Pancreas (tissue), 10 donors: ENCODE results near the gene DGKK. TPM values are rescaled to one million over a fixed set of nuclear protein-coding genes. Genes with fewer than 3 reads are reported as not detected.

Source experiments
- ATAC-seq, 4 donors: fragments of 200-7000 bp; cut with Tn5 transposase; one replicate each; pipeline versions ENCODE4 v1.8.0 to v1.9.1; 2020; ENCODE audit warnings: mild to moderate bottlenecking in 4 of 4, moderate library complexity in 4 of 4
- DNase-seq, 6 donors: peaks; one replicate each; pipeline ENCODE4 v3.0.0-alpha.2; 2020
- FAIRE-seq: peaks from 2 replicates; lab custom pipeline; 2012; peaks lifted over from hg19 to GRCh38; lab: Jason Lieb, UNC
- H3K27ac ChIP-seq, 4 donors: fragments of 200-600 bp; sonication (generic); 1 replicate in 3 of 4; 2 replicates in 1 of 4; pipeline versions ENCODE4 v1.5.0 to v1.8.0; 2020
- H3K27me3 ChIP-seq, 4 donors: fragments of 200-600 bp; one replicate each; pipeline ENCODE4 v1.8.0; 2021
- H3K36me3 ChIP-seq, 3 donors: fragments of 200-600 bp; sonication (generic) in 1 of 3; one replicate each; pipeline versions ENCODE4 v1.5.0 to v1.8.0; 2020 to 2021
- H3K4me1 ChIP-seq, 3 donors: fragments of 200-600 bp; one replicate each; pipeline ENCODE4 v1.8.0; 2021
- H3K4me3 ChIP-seq, 4 donors: fragments of 200-600 bp; sonication (generic) in 2 of 4; one replicate each; pipeline versions ENCODE4 v1.5.0 to v1.8.0; 2020 to 2021
- H3K9me3 ChIP-seq, 4 donors: fragments of 200-600 bp; one replicate each; pipeline ENCODE4 v1.8.0; 2021
- WGBS, 2 donors: extraction: QIAGEN DNeasy Blood & Tissue Kit; methylation state at CpG; one replicate each; pipeline ENCODE4 v1.1.7; 2013; 5-methylcytosine and 5-hydroxymethylcytosine counted together
- intact Hi-C, 3 donors: fragments of 100-400 bp; cut with DNase I; formaldehyde crosslinking; loops; one replicate each; pipeline versions ENCODE4 v1.11.1 to v1.14.2; 2022
- polyA plus RNA-seq, 2 donors: library from polyadenylated mRNA; stranded (reverse); fragments of 200-250 nt; gene quantifications; one replicate each; pipeline ENCODE4 v1.2.3, GENCODE V29; 2013
- total RNA-seq, 6 donors: library from RNA; stranded (reverse); fragmentation: NEBNext Ultra II Directional in 4 of 6; extraction: Animal tissue kit (Norgen Biotek cat#: 25700) in 4 of 6; gene quantifications; one replicate each; pipeline versions ENCODE4 v1.2.1 to v1.2.4, GENCODE V29; 2021 to 2023
- TF ChIP-seq, protein P1 (sequence below), 4 donors: fragments of 200-600 bp; sonication (generic) in 3 of 4; IDR thresholded peaks; one replicate each; pipeline versions ENCODE4 v1.5.0 to v1.8.0; 2021; ENCODE audit warnings: antibody characterized with exemption in 4 of 4
- donor health status: healthy with polysubstance abuse.
- donor health status: DM: no; HTN: no; CAD: no; lungs with moderate emphysema.
- donor health status: DM: no; HTN: no; CAD: no.
- donor health status: control.
- donor health status: control.
- donor health status: Bipolar disorder and iron deficiency.
- donor health status: DM: yes; HTN: yes; CAD: no.
- donor health status: DM: no; HTN: no; CAD: no.
- donor health status: DM: no; HTN: no; CAD: no.
- donor health status: DM: yes; HTN: yes; CAD: no.

Gene DGKK
- total RNA-seq, result not detected
- not detected for polyA plus RNA-seq

DNA sequence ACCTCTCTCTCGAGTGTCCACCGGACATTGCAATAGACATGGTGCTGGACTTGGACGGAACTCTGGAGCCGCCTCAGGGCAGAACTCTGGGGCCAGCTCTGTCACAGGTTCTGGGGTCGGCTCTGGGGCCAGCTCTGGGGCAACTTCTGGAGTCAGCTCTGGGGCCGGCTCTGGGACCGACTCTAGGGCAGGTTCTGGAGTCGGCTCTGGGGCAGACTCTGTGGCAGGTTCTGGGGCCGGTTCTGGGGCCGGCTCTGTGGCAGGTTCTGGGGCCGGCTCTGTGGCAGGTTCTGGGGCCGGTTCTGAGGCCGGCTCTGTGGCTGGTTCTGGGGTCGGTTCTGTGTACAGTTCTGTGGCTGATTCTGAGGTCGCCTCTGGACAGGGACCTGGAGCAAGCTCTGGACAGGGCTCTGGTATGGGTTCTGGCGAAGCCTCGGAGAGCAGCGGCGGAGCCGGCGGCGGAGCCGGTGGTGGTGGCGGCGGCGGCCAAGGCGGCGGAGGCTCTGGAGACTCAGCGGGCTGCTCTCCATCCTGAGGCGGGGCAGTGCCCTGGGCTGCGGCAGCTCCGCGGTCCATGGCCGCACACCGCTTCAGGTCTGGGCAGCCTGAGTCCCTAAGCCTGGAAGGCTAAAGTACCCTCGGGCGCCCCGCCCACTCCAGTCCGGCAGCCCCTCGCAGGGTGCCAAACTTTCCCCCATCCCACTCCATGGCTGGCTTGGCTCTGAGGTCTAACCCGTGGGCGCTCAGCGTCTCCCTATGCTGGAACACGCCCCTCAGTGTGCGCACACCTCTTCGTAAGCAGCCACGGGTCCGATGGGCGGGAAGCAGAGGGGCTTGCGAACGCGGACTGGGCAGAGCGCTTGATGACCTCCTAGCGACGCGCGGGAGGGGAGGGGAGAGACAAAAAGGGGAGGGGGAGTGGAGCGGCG is at the start of gene DGKK:
Gene DGKK (minus strand): TSS at position 723 of the 929 bp plus-strand sequence. CDS start 147 bp downstream, at position 576.
- 2 to 30% methylated on average over 57 to 59 of the region's 59 CpGs for WGBS, 2 donors
- Histone ChIP-seq H3K4me3 (no peak within 1 kb of the TSS), H3K9me3 (no peaks in the 10 kb centered on the region), H3K27ac (no peak within 1 kb of the TSS), H3K27me3 (peaks cover 0 to 64% (median 14%) of the 10 kb centered on the region in 4 donors), H3K4me1 (no peaks in the 10 kb centered on the region), H3K36me3 (no peaks in the 10 kb centered on the region)
- FAIRE-seq (no peak), ATAC-seq (peak in 2 of 4 donors; percentile 22), DNase-seq (peak in 3 of 6 donors; percentile 22 to 72 (median 58))
- TF ChIP-seq, protein P1, sequence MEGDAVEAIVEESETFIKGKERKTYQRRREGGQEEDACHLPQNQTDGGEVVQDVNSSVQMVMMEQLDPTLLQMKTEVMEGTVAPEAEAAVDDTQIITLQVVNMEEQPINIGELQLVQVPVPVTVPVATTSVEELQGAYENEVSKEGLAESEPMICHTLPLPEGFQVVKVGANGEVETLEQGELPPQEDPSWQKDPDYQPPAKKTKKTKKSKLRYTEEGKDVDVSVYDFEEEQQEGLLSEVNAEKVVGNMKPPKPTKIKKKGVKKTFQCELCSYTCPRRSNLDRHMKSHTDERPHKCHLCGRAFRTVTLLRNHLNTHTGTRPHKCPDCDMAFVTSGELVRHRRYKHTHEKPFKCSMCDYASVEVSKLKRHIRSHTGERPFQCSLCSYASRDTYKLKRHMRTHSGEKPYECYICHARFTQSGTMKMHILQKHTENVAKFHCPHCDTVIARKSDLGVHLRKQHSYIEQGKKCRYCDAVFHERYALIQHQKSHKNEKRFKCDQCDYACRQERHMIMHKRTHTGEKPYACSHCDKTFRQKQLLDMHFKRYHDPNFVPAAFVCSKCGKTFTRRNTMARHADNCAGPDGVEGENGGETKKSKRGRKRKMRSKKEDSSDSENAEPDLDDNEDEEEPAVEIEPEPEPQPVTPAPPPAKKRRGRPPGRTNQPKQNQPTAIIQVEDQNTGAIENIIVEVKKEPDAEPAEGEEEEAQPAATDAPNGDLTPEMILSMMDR (IDR thresholded peaks at IDR 0.05), result no peak
- intact Hi-C loops, result no loop called here

GRCh38 chrX:50514811-50515210 is 44.2 kb upstream of the DGKK start:
- FAIRE-seq, result no peak

DNA sequence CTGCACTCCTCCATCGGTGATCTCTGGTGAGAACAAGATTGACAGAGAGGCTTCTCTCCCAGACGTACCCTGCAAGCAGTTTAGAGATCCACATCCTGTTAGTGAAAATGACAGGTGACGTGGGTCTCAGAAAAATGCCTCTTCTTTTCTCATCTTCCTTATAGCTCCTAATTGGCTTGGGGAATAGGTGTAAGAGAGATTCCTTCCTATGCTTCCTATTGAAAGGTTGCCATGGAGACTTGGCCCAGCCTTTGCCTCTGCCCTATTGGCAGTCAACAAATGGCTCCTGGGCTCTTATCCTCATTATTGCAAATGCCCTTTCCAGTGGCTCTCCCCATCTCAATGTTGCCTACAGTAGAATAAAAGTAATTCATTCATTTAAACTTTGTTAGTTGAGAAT is 26.5 kb upstream of the DGKK start:
- peaks cover 0 to 37% (median 4%) of the 10 kb centered on the region in 4 donors for H3K27me3 ChIP-seq
- 58 to 63% methylated on average over 3 of the region's 3 CpGs for WGBS, 2 donors
- H3K9me3 ChIP-seq, result no peaks in the 10 kb centered on the region
- TF ChIP-seq, protein P1 (IDR thresholded peaks at IDR 0.05), result no peak
- FAIRE-seq (no peak), DNase-seq (no peak), ATAC-seq (no peak)
- intact Hi-C loops, result no loop called here
- H3K36me3 ChIP-seq, result no peaks in the 10 kb centered on the region
- H3K4me3 ChIP-seq, result no peak overlapping the region
- H3K27ac ChIP-seq, result no peak overlapping the region
- H3K4me1 ChIP-seq, result no peaks in the 10 kb centered on the region

More at GRCh38 chrX:50514811-50515210, 44.2 kb upstream of the DGKK start:
- DNase-seq (peak in 1 of 6 donors; percentile 52), ATAC-seq (no peak)
- H3K4me1 ChIP-seq, result no peaks in the 10 kb centered on the region
- 76 to 77% methylated on average over 7 of the region's 7 CpGs for WGBS, 2 donors
- no peaks in the 10 kb centered on the region for H3K9me3 ChIP-seq
- H3K36me3 ChIP-seq, result no peaks in the 10 kb centered on the region
- intact Hi-C loops, result no loop called here
- H3K27ac ChIP-seq, result no peak overlapping the region
- H3K4me3 ChIP-seq, result no peak overlapping the region
- H3K27me3 ChIP-seq, result peaks cover 0 to 9% (median 1%) of the 10 kb centered on the region in 4 donors
- TF ChIP-seq, protein P1 (IDR thresholded peaks at IDR 0.05), result no peak

GRCh38 chrX:50495616-50496015 is 25.0 kb upstream of the DGKK start:
- no peak for ATAC-seq
- intact Hi-C loops, result no loop called here
- no peaks in the 10 kb centered on the region for H3K36me3 ChIP-seq
- 38 to 61% methylated on average over 1 of the region's 1 CpG for WGBS, 2 donors
- DNase-seq, result peak in 3 of 6 donors; percentile 15 to 21 (median 16)
- TF ChIP-seq, protein P1 (IDR thresholded peaks at IDR 0.05), result no peak
- no peaks in the 10 kb centered on the region for H3K9me3 ChIP-seq
- peaks cover 0 to 41% (median 2%) of the 10 kb centered on the region in 4 donors for H3K27me3 ChIP-seq
- H3K27ac ChIP-seq, result no peak overlapping the region
- FAIRE-seq, result no peak
- no peaks in the 10 kb centered on the region for H3K4me1 ChIP-seq
- no peak overlapping the region for H3K4me3 ChIP-seq
